Chondrocyte (in vitro differentiated cells): ENCODE measurements around the gene RUSF1. TPM values are rescaled to one million over a fixed set of nuclear protein-coding genes. Genes with fewer than 3 reads are reported as not detected.
A peak's percentile ranks its signal among the peaks of the same experiment; 100 is the strongest.

Experiments
- DNase-seq: peaks from one replicate; pipeline ENCODE4 v3.0.0; 2021; ENCODE audit warnings: mixed read lengths, low spot score
- H3K27ac Mint-ChIP-seq: one replicate; pipeline ENCODE4 v1.8.0; 2021; ENCODE audit warnings: mild to moderate bottlenecking, moderate library complexity, mixed read lengths; ENCODE audit not compliant: unreplicated experiment
- H3K27me3 Mint-ChIP-seq: 2 replicates; pipeline ENCODE4 v1.8.0; 2021; ENCODE audit warnings: low read depth, mixed read lengths
- H3K36me3 Mint-ChIP-seq: 2 replicates; pipeline ENCODE4 v1.8.0; 2021; ENCODE audit warnings: low read depth, mixed read lengths
- H3K4me1 Mint-ChIP-seq: 2 replicates; pipeline ENCODE4 v1.8.0; 2021; ENCODE audit warnings: low read depth, mild to moderate bottlenecking, mixed read lengths
- H3K4me3 Mint-ChIP-seq: one replicate; pipeline ENCODE4 v1.8.0; 2021; ENCODE audit warnings: mild to moderate bottlenecking, moderate library complexity, mixed read lengths; ENCODE audit not compliant: unreplicated experiment
- H3K9me3 Mint-ChIP-seq: 2 replicates; pipeline ENCODE4 v1.8.0; 2021; ENCODE audit warnings: low read depth, mixed read lengths
- CTCF ChIP-seq: fragments of 200-600 bp; sonication (generic); IDR thresholded peaks from 2 replicates; pipeline ENCODE4 v1.5.0; 2021; ENCODE audit warnings: antibody characterized with exemption, mild to moderate bottlenecking, moderate library complexity
- total RNA-seq: library from RNA; stranded (reverse); gene quantifications from 3 replicates; pipeline ENCODE4 v1.2.1, GENCODE V29; 2021

Gene RUSF1
- total RNA-seq, 1 donor from 2014 or later: 58.3 TPM

DNA sequence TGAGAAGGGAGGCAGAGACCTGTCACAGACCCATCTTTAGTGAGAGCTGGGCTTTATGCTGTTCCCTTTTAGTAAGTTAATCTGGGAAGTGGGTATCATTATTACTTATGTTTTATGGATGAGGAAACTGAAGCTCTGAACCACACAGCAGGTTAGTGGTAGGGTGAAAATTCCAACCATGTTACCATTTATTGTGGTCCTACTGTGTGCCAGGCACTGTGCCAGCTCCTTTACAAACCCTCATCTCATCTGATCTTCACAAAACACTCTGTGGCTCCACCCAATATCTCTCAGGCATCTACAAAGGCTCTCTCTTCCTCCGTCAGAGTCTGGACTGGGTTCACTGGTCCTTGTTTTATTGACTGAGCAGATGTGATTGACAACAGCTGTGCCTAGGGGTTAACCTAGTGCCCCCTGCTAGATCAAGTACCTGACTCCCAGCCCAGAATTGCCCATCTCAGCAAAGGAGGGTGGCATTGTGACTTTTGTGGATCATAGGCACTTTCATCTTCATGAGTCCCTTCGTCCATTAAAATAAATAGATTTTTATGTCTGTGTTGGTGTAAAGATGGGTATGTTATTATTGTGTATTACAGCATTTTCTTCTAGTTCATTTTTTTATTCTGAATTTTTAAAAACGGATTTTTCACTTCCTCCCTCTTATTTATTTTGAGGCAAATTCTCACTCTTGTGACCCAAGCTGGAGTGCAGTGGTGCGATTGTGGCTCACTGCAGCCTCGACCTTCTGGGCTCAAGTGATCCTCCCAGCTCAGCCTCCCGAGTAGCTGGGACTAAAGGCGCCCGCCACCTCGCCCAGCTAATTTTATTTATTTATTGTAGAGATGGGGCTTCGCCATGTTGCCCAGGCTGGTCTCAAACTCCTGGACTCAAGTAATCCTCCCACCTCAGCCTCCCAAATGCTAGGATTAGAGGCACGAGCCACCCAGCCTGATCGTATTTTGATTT is 33.1 kb downstream of the RUSF1 start:
- H3K27ac Mint-ChIP-seq: peak overlapping the region; percentile 36
- no peak for DNase-seq
- H3K9me3 Mint-ChIP-seq: no peaks in the 10 kb centered on the region
- H3K27me3 Mint-ChIP-seq: no peaks in the 10 kb centered on the region
- TF ChIP-seq CTCF: no peak
- no peak overlapping the region for H3K4me3 Mint-ChIP-seq
- peaks cover 38% of the 10 kb centered on the region for H3K36me3 Mint-ChIP-seq
- H3K4me1 Mint-ChIP-seq: peaks cover 59% of the 10 kb centered on the region

GRCh38 chr16:31474173-31474714 is 33.9 kb downstream of the RUSF1 start:
- Mint-ChIP-seq H3K27ac (no peak overlapping the region), H3K9me3 (no peaks in the 10 kb centered on the region), H3K4me1 (peaks cover 55% of the 10 kb centered on the region), H3K27me3 (no peaks in the 10 kb centered on the region), H3K36me3 (peaks cover 38% of the 10 kb centered on the region), H3K4me3 (peak overlapping the region; percentile 35)
- no peak for DNase-seq
- no peak for TF ChIP-seq CTCF

DNA sequence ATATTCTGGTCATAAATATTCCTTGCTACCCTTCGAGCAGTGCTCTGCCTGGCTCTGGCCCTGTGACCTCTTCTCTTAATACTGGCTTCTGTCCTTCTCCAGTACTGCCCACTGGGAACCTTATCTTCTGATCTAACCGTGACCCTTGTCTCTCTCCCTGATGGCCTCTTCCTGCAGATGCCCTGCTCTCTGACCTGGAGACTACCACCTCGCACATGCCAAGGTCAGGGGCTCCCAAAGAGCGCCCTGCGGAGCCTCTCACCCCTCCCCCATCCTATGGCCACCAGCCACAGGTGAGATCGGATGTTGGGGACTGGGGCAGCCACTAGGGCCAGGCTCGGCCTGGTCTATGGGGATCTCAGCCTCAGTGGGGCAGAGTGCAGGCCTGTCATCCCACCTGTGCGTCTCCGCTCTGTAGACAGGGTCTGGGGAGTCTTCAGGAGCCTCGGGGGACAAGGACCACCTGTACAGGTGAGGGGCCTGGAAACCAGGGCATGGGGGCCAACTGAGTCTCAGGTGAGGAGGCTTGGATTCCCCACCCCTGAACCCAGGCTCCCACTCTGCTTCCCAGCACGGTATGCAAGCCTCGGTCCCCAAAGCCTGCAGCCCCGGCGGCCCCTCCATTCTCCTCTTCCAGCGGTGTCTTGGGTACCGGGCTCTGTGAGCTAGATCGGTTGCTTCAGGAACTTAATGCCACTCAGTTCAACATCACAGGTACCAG is 34.8 kb downstream of the RUSF1 start:
- H3K27ac Mint-ChIP-seq: peak overlapping the region; percentile 57
- DNase-seq: peak; percentile 86
- no peak for TF ChIP-seq CTCF
- H3K9me3 Mint-ChIP-seq: no peaks in the 10 kb centered on the region
- H3K36me3 Mint-ChIP-seq: peaks cover 35% of the 10 kb centered on the region
- H3K27me3 Mint-ChIP-seq: no peaks in the 10 kb centered on the region
- peak overlapping the region; percentile 89 for H3K4me3 Mint-ChIP-seq
- peaks cover 55% of the 10 kb centered on the region for H3K4me1 Mint-ChIP-seq

DNA sequence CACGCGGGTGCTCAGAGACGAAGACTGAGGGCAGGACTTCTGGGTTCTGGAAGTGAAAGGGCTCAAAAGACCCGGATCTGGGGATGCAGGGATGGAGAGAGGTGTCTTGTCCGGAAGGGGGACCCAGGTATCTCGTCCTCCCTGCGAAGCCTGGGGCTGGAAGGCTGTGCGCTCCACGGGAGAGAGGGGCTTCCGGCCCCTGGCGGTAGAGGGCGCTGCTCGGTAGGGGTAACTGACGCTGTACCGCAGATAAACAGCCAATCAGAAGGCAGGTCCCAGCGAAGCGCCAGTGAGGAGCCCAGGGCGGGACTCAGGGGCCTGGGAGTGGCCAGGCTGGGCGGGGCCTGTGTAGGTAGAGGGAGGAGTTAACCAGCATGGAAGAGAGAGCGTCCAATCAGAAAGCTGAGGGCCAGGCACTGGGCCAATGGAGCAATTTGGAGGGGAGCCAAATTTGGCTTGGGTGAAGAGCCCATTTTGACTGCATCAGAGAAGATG is 35.4 kb downstream of the RUSF1 start:
- H3K27me3 Mint-ChIP-seq: no peaks in the 10 kb centered on the region
- H3K9me3 Mint-ChIP-seq: no peaks in the 10 kb centered on the region
- DNase-seq: peak; percentile 96
- H3K27ac Mint-ChIP-seq: peak overlapping the region; percentile 94
- H3K36me3 Mint-ChIP-seq: peaks cover 30% of the 10 kb centered on the region
- peaks cover 50% of the 10 kb centered on the region for H3K4me1 Mint-ChIP-seq
- H3K4me3 Mint-ChIP-seq: peak overlapping the region; percentile 89
- peak; percentile 85 for TF ChIP-seq CTCF
